Measurements from ENCODE around the gene C12orf56.
"Not testable (repeated sequence)": the region's sequence is repeated elsewhere in the genome, so short reads cannot be mapped to it uniquely, and the experiment has no call there.

The C12orf56 gene

GRCh38 chr12:64352181-64352580, 38.4 kb downstream of the C12orf56 start:
- FAIRE-seq (no peak), DNase-seq (ENCODE audit: insufficient read length, low spot score) (no peak)
- no peak for TF ChIP-seq CTCF (IDR thresholded peaks at IDR 0.05; ENCODE audit: insufficient read depth, missing control alignments)

- TF ChIP-seq CTCF (IDR thresholded peaks at IDR 0.05; ENCODE audit: insufficient read depth, missing control alignments): no peak
- DNase-seq (ENCODE audit: insufficient read length, low spot score) (no peak), FAIRE-seq (no peak)
Observed at GRCh38 chr12:64351265-64351664, 39.3 kb downstream of the C12orf56 start.

- no peak for DNase-seq (ENCODE audit: insufficient read length, low spot score)
- FAIRE-seq: no peak
- TF ChIP-seq CTCF (IDR thresholded peaks at IDR 0.05; ENCODE audit: insufficient read depth, missing control alignments): no peak
Observed at GRCh38 chr12:64347630-64348029, 42.9 kb downstream of the C12orf56 start.

- FAIRE-seq; DNase-seq (ENCODE audit: insufficient read length, low spot score): not testable (repeated sequence)
Observed at GRCh38 chr12:64344631-64345030, 45.9 kb downstream of the C12orf56 start.

- FAIRE-seq; DNase-seq (ENCODE audit: insufficient read length, low spot score): not testable (repeated sequence)
Observed at GRCh38 chr12:64340546-64340945, 50.0 kb downstream of the C12orf56 start.

GRCh38 chr12:64335886-64336466, 54.6 kb downstream of the C12orf56 start:
- no peak for TF ChIP-seq CTCF (IDR thresholded peaks at IDR 0.05; ENCODE audit: insufficient read depth, missing control alignments)
- FAIRE-seq: no peak
- no peak for DNase-seq (ENCODE audit: insufficient read length, low spot score)

- no peak for TF ChIP-seq CTCF (IDR thresholded peaks at IDR 0.05; ENCODE audit: insufficient read depth, missing control alignments)
- no peak for DNase-seq (ENCODE audit: insufficient read length, low spot score)
- no peak for FAIRE-seq
Observed at GRCh38 chr12:64332938-64333337, 57.6 kb downstream of the C12orf56 start.

- FAIRE-seq (no peak), DNase-seq (ENCODE audit: insufficient read length, low spot score) (no peak)
- TF ChIP-seq CTCF (IDR thresholded peaks at IDR 0.05; ENCODE audit: insufficient read depth, missing control alignments): no peak
Observed at GRCh38 chr12:64332296-64332695, 58.3 kb downstream of the C12orf56 start.

GRCh38 chr12:64329031-64329710, 61.4 kb downstream of the C12orf56 start:
- not testable (repeated sequence) for DNase-seq (ENCODE audit: insufficient read length, low spot score); FAIRE-seq

All from D721Med (cell line).